HG03103 (cell line): ENCODE results near the gene ADARB2.
"Not testable (repeated sequence)": the region's sequence is repeated elsewhere in the genome, so short reads cannot be mapped to it uniquely, and the experiment has no call there.

Source experiments
- ATAC-seq: cut with Tn5 transposase; IDR thresholded peaks from one replicate; pipeline ENCODE4 v1.9.1; 2021; ENCODE audit warnings: low read depth; ENCODE audit not compliant: unreplicated experiment

Gene ADARB2

DNA sequence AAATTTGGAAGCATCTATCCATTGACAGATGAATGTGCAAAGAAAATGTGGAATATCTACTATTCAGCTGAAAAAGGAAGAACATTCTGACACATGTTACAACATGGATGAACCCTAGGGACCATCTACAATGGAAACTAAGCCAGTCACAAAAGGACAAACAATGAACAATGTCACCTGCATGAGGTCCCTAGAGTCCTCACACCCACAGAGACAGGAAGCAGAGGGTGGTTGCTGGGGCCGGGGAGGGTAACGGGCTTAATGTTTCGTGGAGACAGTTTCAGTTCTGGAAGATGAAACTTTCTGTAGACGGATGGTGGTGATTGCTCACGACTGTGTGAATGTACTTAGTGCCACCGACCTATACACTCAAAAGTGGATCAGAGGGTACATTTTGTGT, 282.9 kb downstream of the ADARB2 start:
- ATAC-seq: peak; percentile 99

DNA sequence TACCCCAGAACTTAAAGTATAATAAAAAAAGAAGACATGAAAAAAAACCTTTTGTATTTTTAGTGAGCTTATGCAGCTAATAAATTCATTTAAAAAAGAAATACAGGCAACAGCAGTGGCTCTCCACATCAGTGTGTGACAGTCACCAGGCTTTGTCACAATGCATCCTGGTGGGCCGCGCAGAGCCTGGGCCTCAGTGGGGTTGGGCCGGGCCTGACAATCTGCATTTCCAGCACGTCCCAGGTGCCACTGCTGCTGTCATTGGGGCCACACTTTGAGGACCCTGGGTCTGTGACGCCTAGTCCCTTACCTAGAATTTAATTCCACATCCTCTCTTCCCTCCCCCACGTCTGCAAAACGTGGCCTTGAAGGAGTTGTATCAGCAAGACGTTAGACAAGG, 284.5 kb downstream of the ADARB2 start:
- ATAC-seq: no peak

GRCh38 chr10:1451941-1452340, 285.4 kb downstream of the ADARB2 start:
- no peak for ATAC-seq

DNA sequence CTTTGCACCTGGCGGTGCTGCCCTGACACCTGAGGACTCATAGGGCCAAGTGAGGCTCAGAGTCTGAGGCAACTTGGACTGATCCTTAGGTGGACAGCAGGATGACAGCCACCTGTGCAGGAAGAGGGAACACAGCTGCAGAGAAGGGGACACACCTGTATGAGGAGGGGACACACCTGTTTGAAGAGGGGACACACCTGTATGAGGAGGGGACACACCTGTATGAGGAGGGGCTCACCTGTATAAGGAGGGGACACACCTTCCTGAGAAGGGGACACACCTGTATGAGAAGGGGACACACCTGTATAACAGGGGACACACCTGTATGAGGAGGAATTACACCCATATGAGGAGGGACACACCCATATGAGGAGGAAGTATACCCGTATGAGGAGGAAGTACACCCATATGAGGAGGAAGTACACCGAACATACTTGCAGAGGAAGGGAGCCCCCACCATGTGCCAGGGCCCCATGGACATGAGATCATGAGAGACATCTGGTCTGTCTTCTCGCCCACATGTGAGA, 285.9 kb downstream of the ADARB2 start:
- no peak for ATAC-seq

GRCh38 chr10:1449572-1450205, 287.6 kb downstream of the ADARB2 start:
- ATAC-seq: no peak

DNA sequence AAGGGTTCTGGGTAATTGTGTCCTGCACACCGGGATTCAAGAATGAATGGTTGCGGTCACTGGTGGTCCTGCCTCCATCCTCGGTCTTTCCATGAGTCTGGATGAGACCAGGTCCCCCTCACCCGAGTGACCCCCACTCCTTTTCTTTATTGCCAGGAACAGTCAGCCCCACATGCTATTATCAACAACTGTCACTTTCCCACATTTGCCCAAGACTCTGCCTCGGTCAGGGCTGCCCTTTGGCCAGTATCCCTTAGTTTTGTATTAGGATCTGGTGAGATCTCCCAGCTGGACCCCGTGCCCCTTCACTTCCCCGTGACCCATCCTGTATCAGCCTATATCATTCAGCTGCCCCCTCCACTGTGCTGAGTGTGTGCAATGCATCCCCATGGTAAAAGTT, 288.3 kb downstream of the ADARB2 start:
- ATAC-seq: no peak

DNA sequence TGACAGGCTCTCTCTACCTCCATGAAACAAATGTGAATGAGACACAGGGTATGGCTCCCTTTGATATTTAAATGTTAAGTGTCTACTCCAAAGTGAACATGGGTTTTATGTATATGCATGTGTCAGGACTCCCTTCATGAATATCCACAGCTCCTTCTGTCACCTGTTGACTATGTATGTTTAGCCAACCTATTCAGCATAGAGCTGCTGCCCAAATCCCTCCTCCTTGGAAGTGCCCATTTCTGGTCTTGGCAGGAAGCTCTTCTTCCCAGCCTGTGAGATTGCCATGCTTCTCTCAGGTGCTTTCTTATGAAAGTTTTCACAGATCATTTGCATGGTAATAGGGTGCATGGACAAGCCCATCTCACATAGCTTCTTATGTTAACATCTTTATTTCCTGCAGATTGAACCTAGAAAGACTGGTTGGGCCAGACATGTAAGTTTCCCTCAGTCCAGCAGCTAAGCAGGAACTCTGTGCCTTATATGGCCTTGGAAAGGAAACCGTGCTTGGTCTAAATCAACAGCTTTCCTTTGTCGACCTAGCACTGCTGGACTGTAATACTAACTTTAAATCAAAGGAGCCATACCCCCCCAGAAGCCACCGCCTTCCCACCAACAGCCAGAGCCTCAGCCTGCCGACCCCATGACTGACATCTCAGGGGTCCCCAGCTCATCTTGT, 288.9 kb downstream of the ADARB2 start:
- ATAC-seq: no peak

DNA sequence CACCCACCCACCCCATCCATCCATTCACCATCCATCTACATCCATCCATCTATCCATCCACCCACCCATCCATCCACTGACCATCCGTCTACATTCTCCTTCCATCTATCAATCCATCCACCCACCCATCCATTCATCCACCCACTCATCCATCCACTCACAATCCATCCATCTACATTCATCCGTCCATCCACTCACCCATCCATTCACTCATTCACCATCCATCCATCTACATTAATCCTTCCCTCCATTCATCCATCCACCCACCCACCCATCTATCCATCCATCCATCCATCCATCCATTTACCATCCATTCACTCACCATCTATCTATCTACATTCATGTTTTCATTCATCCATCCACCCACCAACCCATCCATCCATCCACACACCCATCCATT, 292.5 kb downstream of the ADARB2 start:
- no peak for ATAC-seq

- ATAC-seq: no peak
Observed at GRCh38 chr10:1440897-1441296, 296.4 kb downstream of the ADARB2 start.

GRCh38 chr10:1434912-1435692, 302.2 kb downstream of the ADARB2 start:
- ATAC-seq: no peak

GRCh38 chr10:1434202-1434601, 303.1 kb downstream of the ADARB2 start:
- ATAC-seq: no peak

DNA sequence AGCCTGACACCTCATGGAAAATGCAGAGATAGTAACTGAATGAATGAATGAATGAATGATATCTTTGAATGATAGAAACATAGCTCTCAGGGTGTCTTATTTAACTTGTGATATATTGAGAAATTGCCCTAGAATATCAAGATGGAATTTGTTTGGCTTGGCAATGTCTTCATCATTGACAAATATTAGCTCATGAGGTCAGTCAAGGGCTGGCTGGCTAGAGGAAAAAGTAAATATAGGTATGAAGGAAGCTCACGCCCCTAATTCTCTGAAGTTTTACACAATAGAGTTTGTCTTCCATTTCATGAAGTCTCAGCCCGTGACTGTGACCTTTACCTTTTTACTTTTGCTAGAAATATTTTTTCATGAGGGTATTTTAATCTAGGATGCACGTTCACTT, 305.2 kb downstream of the ADARB2 start:
- no peak for ATAC-seq

DNA sequence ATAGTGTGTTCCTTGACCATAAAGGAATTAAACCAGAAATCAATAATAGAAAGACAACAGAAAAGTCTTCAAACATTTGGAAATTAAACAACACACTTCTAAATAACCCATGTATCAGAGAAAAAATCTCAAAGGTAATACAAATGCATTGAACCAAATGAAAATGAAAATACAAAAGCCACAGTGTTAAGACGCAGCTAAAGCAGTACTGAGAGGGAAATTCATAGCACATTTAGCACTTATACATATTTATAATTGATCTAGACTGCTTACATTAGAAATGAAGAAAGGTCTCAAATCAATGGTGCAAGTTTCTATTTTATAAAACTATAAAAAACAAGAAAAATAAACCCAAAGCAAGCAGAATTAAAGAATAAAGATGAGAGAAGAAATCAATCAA, 306.1 kb downstream of the ADARB2 start:
- no peak for ATAC-seq

- ATAC-seq: not testable (repeated sequence)
Observed at GRCh38 chr10:1427521-1428186, 309.7 kb downstream of the ADARB2 start.

DNA sequence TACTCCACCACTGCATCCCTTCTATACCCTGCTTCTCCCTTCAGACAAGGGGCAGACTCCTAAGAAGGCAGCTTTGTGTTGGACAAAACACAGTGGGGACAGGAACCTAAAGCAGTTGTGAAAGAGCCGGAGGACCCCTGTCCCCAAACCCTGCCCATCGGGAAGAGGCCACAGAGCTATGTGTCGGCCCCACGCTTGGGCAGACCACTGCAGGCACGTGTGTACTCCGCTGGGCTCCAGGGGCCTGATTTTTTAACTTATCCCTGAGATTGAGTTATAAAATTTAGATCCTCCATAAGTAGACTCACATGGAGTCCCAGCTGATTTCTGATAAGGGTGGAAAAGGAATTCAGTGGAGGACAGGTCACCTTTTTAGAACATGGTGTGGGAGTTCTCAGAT, 310.5 kb downstream of the ADARB2 start:
- ATAC-seq: no peak

DNA sequence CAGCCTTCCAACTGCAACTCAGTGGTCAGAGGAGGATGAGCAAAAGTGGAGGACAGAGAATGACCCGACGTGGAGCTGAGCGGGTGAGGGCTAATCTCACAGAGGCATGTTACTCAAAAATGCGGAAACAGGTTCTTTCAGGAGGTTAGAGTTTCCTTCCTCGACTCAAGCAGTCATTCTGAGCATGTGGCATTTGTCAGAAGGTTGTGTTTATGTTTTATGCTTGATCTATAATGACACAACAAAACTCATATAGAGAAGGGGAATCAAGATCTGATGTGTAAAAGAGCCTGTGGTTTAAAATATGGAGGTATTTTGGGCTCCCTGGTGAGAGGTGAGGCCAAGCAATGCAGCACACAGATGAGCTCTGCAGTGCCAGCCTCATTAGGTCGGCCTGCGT, 311.4 kb downstream of the ADARB2 start:
- peak; percentile 58 for ATAC-seq

DNA sequence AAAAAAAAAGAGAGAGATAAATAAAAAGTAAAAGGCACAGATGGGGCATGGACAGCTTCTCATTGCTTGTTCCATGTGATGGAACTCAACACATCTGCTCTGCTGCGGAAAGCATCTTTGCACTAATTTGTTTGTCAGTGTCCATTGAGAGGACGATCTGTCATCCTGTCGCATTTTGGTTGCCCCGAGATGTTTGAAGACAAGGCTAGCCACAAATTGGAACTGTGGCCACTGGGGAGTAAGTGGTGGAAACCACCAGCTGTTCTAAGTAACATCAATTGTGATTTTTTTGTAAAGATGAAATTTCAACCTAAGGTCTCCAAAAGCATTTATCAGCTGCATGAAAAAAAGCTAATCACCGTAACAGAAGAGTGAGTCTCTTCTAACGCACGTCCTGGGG, 312.7 kb downstream of the ADARB2 start:
- no peak for ATAC-seq

DNA sequence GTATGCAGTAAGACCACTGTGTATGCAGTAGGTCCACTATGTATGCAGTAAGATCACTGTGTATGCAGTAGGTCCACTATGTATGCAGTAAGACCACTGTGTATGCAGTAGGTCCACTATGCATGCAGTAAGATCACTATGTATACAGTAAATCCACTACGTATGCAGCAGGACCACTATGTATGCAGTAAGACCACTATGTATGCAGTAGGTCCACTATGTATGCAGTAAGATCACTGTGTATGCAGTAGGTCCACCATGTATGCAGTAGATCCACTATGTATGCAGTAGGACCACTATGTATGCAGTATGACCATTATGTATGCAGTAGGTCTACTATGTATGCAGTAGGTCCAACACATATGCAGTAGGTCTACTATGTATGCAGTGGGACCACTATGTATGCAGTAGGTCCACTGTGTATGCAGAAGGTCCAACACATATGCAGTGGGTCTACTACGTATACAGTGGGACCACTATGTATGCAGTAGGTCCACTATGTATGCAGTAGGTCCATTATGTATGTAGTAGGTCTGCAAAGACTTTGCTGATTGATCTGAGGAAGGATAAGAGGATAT, 313.6 kb downstream of the ADARB2 start:
- ATAC-seq: no peak

- ATAC-seq: no peak
Observed at GRCh38 chr10:1422275-1422674, 315.1 kb downstream of the ADARB2 start.

DNA sequence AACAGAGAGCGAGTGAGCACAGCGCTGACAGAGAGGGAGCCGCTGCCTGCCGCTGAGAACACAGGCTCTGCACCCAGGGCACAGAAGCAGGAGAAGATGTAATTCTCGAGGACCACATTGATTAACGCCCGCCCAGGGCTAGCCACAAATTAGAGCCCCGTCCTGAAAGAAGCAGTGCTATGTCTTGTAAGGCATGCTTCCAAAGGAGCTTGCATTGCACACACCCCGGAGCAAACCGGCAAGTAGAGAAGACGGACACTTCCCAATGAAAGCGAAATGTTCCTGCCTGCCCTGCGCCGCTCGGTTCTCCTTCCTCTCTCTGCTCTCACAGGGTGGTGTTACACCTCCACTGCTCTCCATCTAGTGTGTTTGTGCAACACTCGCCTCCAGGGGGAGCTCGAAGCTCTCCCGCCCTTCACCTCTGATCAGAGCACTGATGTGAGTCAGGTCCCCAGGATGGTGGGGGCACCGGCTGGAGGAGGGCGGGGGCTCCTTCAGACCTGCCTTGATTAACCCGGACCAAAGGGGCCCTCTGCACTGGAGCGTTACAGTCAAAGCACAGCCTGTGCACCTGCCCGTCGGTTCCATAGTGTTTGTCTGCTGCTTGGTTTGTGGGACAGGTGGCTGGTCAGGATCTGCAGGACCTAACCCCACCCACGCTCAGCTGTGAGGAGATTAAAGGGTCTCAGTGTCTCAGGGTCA, 316.5 kb downstream of the ADARB2 start:
- peak; percentile 95 for ATAC-seq
